Measurements from ENCODE around the gene DPF1.
"Not testable (repeated sequence)": the region's sequence is repeated elsewhere in the genome, so short reads cannot be mapped to it uniquely, and the experiment has no call there.

Gene DPF1

GRCh38 chr19:38250428-38250820 lies 26.4 kb upstream of the DPF1 start:
- Histone ChIP-seq H3K4me3 (ENCODE audit: low read length in 2 of 2) (peak overlapping the region; percentile 84 to 98), H3K27ac (ENCODE audit: low read length) (peak overlapping the region; percentile 100), H3K9ac (ENCODE audit: low read length in 2 of 2) (no peak overlapping the region), H3K36me3 (ENCODE audit: control insufficient read depth in 2 of 2, insufficient read depth in 2 of 2, low read length in 2 of 2) (peaks cover 0 to 4% of the 10 kb centered on the region in 2 donors), H3K9me3 (ENCODE audit: control insufficient read depth in 2 of 2, low read length in 2 of 2) (no peaks in the 10 kb centered on the region), H3K27me3 (ENCODE audit: control insufficient read depth in 1 of 2, insufficient read depth in 2 of 2, low read length in 2 of 2) (no peaks in the 10 kb centered on the region), H3K4me1 (ENCODE audit: control insufficient read depth, insufficient read depth, low read length) (peaks cover 62% of the 10 kb centered on the region)

DNA sequence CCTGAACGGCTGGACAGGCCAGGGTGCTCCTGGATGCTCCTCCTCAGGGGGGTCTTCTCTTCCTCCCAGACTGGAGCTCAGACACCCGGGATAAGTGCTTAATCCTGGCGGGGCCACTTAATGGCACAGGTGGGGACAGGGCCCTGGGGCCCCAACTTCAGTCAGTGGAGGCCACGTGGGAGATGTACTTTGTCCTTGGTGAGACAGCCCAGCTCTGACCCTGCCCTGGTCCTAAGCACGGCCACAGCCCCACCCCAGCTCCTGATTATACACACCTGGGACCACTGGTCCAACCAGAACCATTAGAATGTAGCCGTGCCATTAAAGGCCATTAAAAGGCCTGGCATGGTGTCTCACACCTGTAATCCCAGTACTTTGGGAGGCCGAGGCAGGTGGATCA lies 24.4 kb upstream of the DPF1 start:
- no peak overlapping the region for H3K9ac ChIP-seq (ENCODE audit: low read length in 2 of 2)
- H3K36me3 ChIP-seq (ENCODE audit: control insufficient read depth in 2 of 2, insufficient read depth in 2 of 2, low read length in 2 of 2) = peaks cover 0 to 4% of the 10 kb centered on the region in 2 donors
- no peak overlapping the region for H3K4me3 ChIP-seq (ENCODE audit: low read length in 2 of 2)
- peak overlapping the region; percentile 60 for H3K27ac ChIP-seq (ENCODE audit: low read length)
- no peaks in the 10 kb centered on the region for H3K27me3 ChIP-seq (ENCODE audit: control insufficient read depth in 1 of 2, insufficient read depth in 2 of 2, low read length in 2 of 2)
- peaks cover 56% of the 10 kb centered on the region for H3K4me1 ChIP-seq (ENCODE audit: control insufficient read depth, insufficient read depth, low read length)
- no peaks in the 10 kb centered on the region for H3K9me3 ChIP-seq (ENCODE audit: control insufficient read depth in 2 of 2, low read length in 2 of 2)

- H3K27ac ChIP-seq (ENCODE audit: low read length) = peak overlapping the region; percentile 60
- H3K27me3 ChIP-seq (ENCODE audit: control insufficient read depth in 1 of 2, insufficient read depth in 2 of 2, low read length in 2 of 2) = no peaks in the 10 kb centered on the region
- H3K4me3 ChIP-seq (ENCODE audit: low read length in 2 of 2) = no peak overlapping the region
- H3K9ac ChIP-seq (ENCODE audit: low read length in 2 of 2) = peak overlapping the region in 1 of 2 donors; percentile 29
- peaks cover 0 to 4% of the 10 kb centered on the region in 2 donors for H3K36me3 ChIP-seq (ENCODE audit: control insufficient read depth in 2 of 2, insufficient read depth in 2 of 2, low read length in 2 of 2)
- no peaks in the 10 kb centered on the region for H3K9me3 ChIP-seq (ENCODE audit: control insufficient read depth in 2 of 2, low read length in 2 of 2)
- H3K4me1 ChIP-seq (ENCODE audit: control insufficient read depth, insufficient read depth, low read length) = peaks cover 50% of the 10 kb centered on the region
Observed at GRCh38 chr19:38247734-38248268, 23.8 kb upstream of the DPF1 start.

- no peaks in the 10 kb centered on the region for H3K27me3 ChIP-seq (ENCODE audit: control insufficient read depth in 1 of 2, insufficient read depth in 2 of 2, low read length in 2 of 2)
- H3K9ac ChIP-seq (ENCODE audit: low read length in 2 of 2) = no peak overlapping the region
- no peak overlapping the region for H3K4me3 ChIP-seq (ENCODE audit: low read length in 2 of 2)
- H3K9me3 ChIP-seq (ENCODE audit: control insufficient read depth in 2 of 2, low read length in 2 of 2) = no peaks in the 10 kb centered on the region
- H3K4me1 ChIP-seq (ENCODE audit: control insufficient read depth, insufficient read depth, low read length) = peaks cover 44% of the 10 kb centered on the region
- H3K36me3 ChIP-seq (ENCODE audit: control insufficient read depth in 2 of 2, insufficient read depth in 2 of 2, low read length in 2 of 2) = no peaks in the 10 kb centered on the region
- H3K27ac ChIP-seq (ENCODE audit: low read length) = peak overlapping the region; percentile 41
Observed at GRCh38 chr19:38247126-38247525, 23.1 kb upstream of the DPF1 start.

- Histone ChIP-seq H3K4me3 (ENCODE audit: low read length in 2 of 2) (no peak overlapping the region), H3K4me1 (ENCODE audit: control insufficient read depth, insufficient read depth, low read length) (peaks cover 36% of the 10 kb centered on the region), H3K9me3 (ENCODE audit: control insufficient read depth in 2 of 2, low read length in 2 of 2) (no peaks in the 10 kb centered on the region), H3K9ac (ENCODE audit: low read length in 2 of 2) (no peak overlapping the region), H3K36me3 (ENCODE audit: control insufficient read depth in 2 of 2, insufficient read depth in 2 of 2, low read length in 2 of 2) (no peaks in the 10 kb centered on the region), H3K27me3 (ENCODE audit: control insufficient read depth in 1 of 2, insufficient read depth in 2 of 2, low read length in 2 of 2) (no peaks in the 10 kb centered on the region), H3K27ac (ENCODE audit: low read length) (no peak overlapping the region)
Observed at GRCh38 chr19:38245826-38246498, 21.9 kb upstream of the DPF1 start.

DNA sequence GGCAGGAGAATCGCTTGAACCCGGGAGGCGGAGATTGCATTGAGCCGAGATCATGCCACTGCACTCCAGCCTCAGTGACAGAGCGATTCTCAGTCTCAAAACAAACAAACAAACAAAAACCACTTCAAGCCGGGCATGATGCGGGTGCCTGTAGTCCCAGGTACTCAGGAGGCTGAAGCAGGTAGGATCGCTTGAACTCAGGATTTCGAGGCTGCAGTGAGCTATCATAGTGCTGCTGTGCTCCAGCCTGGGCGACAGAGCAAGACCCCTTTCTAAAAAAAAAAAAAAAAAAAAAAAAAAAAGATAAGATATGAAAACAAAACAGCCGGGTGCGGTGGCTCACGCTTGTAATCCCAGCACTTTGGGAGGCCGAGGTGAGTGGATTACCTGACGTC lies 19.3 kb upstream of the DPF1 start:
- Histone ChIP-seq H3K36me3 (ENCODE audit: control insufficient read depth in 2 of 2, insufficient read depth in 2 of 2, low read length in 2 of 2) (no peaks in the 10 kb centered on the region), H3K27me3 (ENCODE audit: control insufficient read depth in 1 of 2, insufficient read depth in 2 of 2, low read length in 2 of 2) (no peaks in the 10 kb centered on the region), H3K4me1 (ENCODE audit: control insufficient read depth, insufficient read depth, low read length) (peaks cover 28% of the 10 kb centered on the region), H3K9ac (ENCODE audit: low read length in 2 of 2) (no peak overlapping the region), H3K27ac (ENCODE audit: low read length) (no peak overlapping the region), H3K9me3 (ENCODE audit: control insufficient read depth in 2 of 2, low read length in 2 of 2) (no peaks in the 10 kb centered on the region), H3K4me3 (ENCODE audit: low read length in 2 of 2) (no peak overlapping the region)

DNA sequence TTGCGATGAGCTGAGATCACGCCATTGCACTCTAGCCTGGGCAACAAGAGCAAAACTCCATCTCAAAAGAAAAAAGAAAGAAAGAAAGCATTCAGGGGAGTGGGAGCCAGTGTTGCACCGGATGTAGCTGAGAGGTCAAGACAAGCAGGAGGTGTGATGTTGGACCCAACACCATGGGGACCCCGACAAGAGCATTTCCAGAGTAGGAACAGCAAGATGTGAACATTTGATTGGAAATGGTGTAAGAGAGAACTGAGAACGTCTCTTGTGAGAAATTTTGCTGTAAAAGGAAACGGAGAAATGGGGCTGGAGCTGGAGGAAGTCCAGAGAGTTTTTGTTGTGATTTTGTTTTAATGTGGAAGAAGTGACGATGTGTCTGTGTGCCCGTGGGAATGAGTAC lies 15.8 kb upstream of the DPF1 start:
- Histone ChIP-seq H3K4me3 (ENCODE audit: low read length in 2 of 2) (no peak overlapping the region), H3K9ac (ENCODE audit: low read length in 2 of 2) (no peak overlapping the region), H3K27ac (ENCODE audit: low read length) (no peak overlapping the region), H3K9me3 (ENCODE audit: control insufficient read depth in 2 of 2, low read length in 2 of 2) (no peaks in the 10 kb centered on the region), H3K36me3 (ENCODE audit: control insufficient read depth in 2 of 2, insufficient read depth in 2 of 2, low read length in 2 of 2) (no peaks in the 10 kb centered on the region), H3K27me3 (ENCODE audit: control insufficient read depth in 1 of 2, insufficient read depth in 2 of 2, low read length in 2 of 2) (peaks cover 3 to 5% of the 10 kb centered on the region in 2 donors), H3K4me1 (ENCODE audit: control insufficient read depth, insufficient read depth, low read length) (peaks cover 6% of the 10 kb centered on the region)

GRCh38 chr19:38234615-38235014 lies 10.6 kb upstream of the DPF1 start:
- Histone ChIP-seq H3K36me3 (ENCODE audit: control insufficient read depth in 2 of 2, insufficient read depth in 2 of 2, low read length in 2 of 2) (no peaks in the 10 kb centered on the region), H3K27ac (ENCODE audit: low read length) (no peak overlapping the region), H3K4me1 (ENCODE audit: control insufficient read depth, insufficient read depth, low read length) (no peaks in the 10 kb centered on the region), H3K4me3 (ENCODE audit: low read length in 2 of 2) (no peak overlapping the region), H3K9ac (ENCODE audit: low read length in 2 of 2) (no peak overlapping the region), H3K27me3 (ENCODE audit: control insufficient read depth in 1 of 2, insufficient read depth in 2 of 2, low read length in 2 of 2) (peaks cover 15 to 22% of the 10 kb centered on the region in 2 donors), H3K9me3 (ENCODE audit: control insufficient read depth in 2 of 2, low read length in 2 of 2) (no peaks in the 10 kb centered on the region)

DNA sequence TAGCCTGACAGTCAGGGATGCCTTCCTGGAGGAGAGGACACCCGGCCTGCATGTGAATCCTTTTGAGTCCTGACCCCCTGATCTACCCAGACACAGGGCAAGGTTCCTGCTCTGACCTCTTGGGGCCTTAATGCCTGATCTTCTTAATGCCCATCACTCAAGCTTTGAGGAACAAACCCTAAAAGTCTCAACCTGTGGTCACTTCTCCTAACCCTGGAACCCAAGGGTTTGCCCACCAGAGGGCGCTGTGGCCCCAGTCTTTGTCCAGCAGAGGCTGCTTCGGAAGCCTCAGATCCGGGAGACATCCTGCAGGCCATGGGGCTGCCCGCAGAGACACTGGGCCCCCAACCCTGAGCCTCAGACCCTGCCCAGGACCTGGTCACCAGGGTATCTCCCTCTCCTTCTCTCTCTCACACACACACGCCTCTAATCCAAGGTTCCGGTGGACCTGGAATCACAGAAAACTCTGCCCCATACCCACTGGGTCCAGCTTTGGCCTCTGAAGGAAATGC lies 9.8 kb upstream of the DPF1 start:
- Histone ChIP-seq H3K27me3 (ENCODE audit: control insufficient read depth in 1 of 2, insufficient read depth in 2 of 2, low read length in 2 of 2) (peaks cover 20 to 24% of the 10 kb centered on the region in 2 donors), H3K9me3 (ENCODE audit: control insufficient read depth in 2 of 2, low read length in 2 of 2) (no peaks in the 10 kb centered on the region), H3K36me3 (ENCODE audit: control insufficient read depth in 2 of 2, insufficient read depth in 2 of 2, low read length in 2 of 2) (no peaks in the 10 kb centered on the region), H3K9ac (ENCODE audit: low read length in 2 of 2) (no peak overlapping the region), H3K27ac (ENCODE audit: low read length) (no peak overlapping the region), H3K4me3 (ENCODE audit: low read length in 2 of 2) (no peak overlapping the region), H3K4me1 (ENCODE audit: control insufficient read depth, insufficient read depth, low read length) (peaks cover 5% of the 10 kb centered on the region)

GRCh38 chr19:38231918-38232317 lies 7.9 kb upstream of the DPF1 start:
- Histone ChIP-seq H3K27me3 (ENCODE audit: control insufficient read depth in 1 of 2, insufficient read depth in 2 of 2, low read length in 2 of 2) (peaks cover 34 to 37% of the 10 kb centered on the region in 2 donors), H3K9me3 (ENCODE audit: control insufficient read depth in 2 of 2, low read length in 2 of 2) (no peaks in the 10 kb centered on the region)

GRCh38 chr19:38230506-38231133 lies 6.6 kb upstream of the DPF1 start:
- not testable (repeated sequence) for H3K4me1 ChIP-seq (ENCODE audit: control insufficient read depth, insufficient read depth, low read length); H3K9ac ChIP-seq (ENCODE audit: low read length in 2 of 2); H3K36me3 ChIP-seq (ENCODE audit: control insufficient read depth in 2 of 2, insufficient read depth in 2 of 2, low read length in 2 of 2); H3K9me3 ChIP-seq (ENCODE audit: control insufficient read depth in 2 of 2, low read length in 2 of 2); H3K4me3 ChIP-seq (ENCODE audit: low read length in 2 of 2); H3K27ac ChIP-seq (ENCODE audit: low read length)
- H3K27me3 ChIP-seq (ENCODE audit: control insufficient read depth in 1 of 2, insufficient read depth in 2 of 2, low read length in 2 of 2) = peaks cover 44 to 46% of the 10 kb centered on the region in 2 donors

More at GRCh38 chr19:38231918-38232317, 7.9 kb upstream of the DPF1 start:
- Histone ChIP-seq H3K9ac (ENCODE audit: low read length in 2 of 2) (no peak overlapping the region), H3K4me1 (ENCODE audit: control insufficient read depth, insufficient read depth, low read length) (peaks cover 10% of the 10 kb centered on the region), H3K27ac (ENCODE audit: low read length) (no peak overlapping the region), H3K36me3 (ENCODE audit: control insufficient read depth in 2 of 2, insufficient read depth in 2 of 2, low read length in 2 of 2) (no peaks in the 10 kb centered on the region), H3K4me3 (ENCODE audit: low read length in 2 of 2) (no peak overlapping the region)
